Esophagus (tissue), 2 donors: Measurements from ENCODE around the gene COL5A1. TPM values are rescaled to one million over a fixed set of nuclear protein-coding genes. Genes with fewer than 3 reads are reported as not detected.

Experiments used
- H3K27ac ChIP-seq, 2 donors: one replicate each; pipeline ENCODE4 v1.5.1; 2013; ENCODE audit warnings: low read depth in 2 of 2, mild to moderate bottlenecking in 2 of 2, inconsistent platforms in 1 of 2, low read length in 1 of 2, moderate library complexity in 1 of 2
- H3K27me3 ChIP-seq, 2 donors: one replicate each; pipeline ENCODE4 v1.6.1; 2013; ENCODE audit warnings: low read length in 2 of 2, control low read depth in 1 of 2, mild to moderate bottlenecking in 1 of 2; ENCODE audit not compliant: insufficient read depth in 2 of 2, control insufficient read depth in 1 of 2
- H3K36me3 ChIP-seq, 2 donors: one replicate each; pipeline ENCODE4 v1.6.1; 2013; ENCODE audit warnings: low read length in 1 of 2; ENCODE audit not compliant: control insufficient read depth in 2 of 2, insufficient read depth in 2 of 2
- H3K4me1 ChIP-seq, 2 donors: one replicate each; pipeline ENCODE4 v1.6.1; 2013; ENCODE audit warnings: low read length in 1 of 2; ENCODE audit not compliant: control insufficient read depth in 2 of 2, insufficient read depth in 2 of 2
- H3K4me3 ChIP-seq, 2 donors: one replicate each; pipeline ENCODE4 v1.5.1; 2013; ENCODE audit warnings: low read length in 2 of 2, mild to moderate bottlenecking in 2 of 2, low read depth in 1 of 2, moderate library complexity in 1 of 2
- H3K9me3 ChIP-seq, 2 donors: one replicate each; pipeline ENCODE4 v1.6.1; 2013; ENCODE audit warnings: mild to moderate bottlenecking in 2 of 2, low read depth in 1 of 2, low read length in 1 of 2, moderate library complexity in 1 of 2; ENCODE audit not compliant: control insufficient read depth in 2 of 2, insufficient read depth in 1 of 2
- WGBS, 2 donors: extraction: QIAGEN DNeasy Blood & Tissue Kit; methylation state at CpG; one replicate each; pipeline ENCODE4 v1.1.7; 2013; 5-methylcytosine and 5-hydroxymethylcytosine counted together
- polyA plus RNA-seq, 2 donors: library from polyadenylated mRNA; stranded (reverse); fragments of 200-250 nt; gene quantifications; one replicate each; pipeline ENCODE4 v1.2.3, GENCODE V29; 2013
- donor health status: healthy with polysubstance abuse.
- donor health status: Bipolar disorder and iron deficiency.

The COL5A1 gene
- polyA plus RNA-seq, 2 donors = 3.5 to 7.6 TPM

DNA sequence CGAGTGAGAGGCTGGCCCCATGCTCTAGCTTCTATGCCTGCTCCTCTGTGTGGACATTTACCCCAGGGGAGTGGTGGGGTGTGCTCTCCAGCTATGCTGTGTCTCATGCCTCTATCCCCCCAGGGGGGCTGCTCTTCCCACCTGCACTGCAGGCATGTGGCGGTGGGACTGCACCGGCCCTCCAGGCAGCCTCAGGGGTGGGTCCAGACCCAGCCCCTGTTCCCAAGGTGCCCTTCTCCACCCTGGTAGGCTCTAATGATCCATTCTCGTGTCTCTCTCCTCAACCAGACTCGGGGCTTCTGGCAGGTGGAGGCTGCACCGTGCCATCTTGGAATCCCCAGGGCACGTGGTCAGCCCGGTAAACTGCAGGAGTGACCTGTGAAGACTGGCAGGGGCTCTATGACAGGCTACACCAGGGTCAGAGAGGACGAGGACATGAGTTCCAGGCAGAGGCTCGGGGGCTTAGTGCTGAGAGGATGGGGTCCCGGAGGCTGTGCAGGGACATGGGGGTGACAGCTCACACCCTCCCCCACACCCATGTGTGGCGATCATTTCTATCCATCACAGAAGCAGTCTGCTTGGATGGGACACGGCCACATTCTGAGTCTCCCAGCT lies 22.7 kb upstream of the COL5A1 start:
- H3K4me1 ChIP-seq = peaks cover 0 to 2% of the 10 kb centered on the region in 2 donors
- 80 to 87% methylated on average over 13 of the region's 13 CpGs for WGBS, 2 donors
- H3K27ac ChIP-seq = no peak overlapping the region
- no peaks in the 10 kb centered on the region for H3K36me3 ChIP-seq
- H3K4me3 ChIP-seq = no peak overlapping the region
- no peaks in the 10 kb centered on the region for H3K9me3 ChIP-seq
- no peaks in the 10 kb centered on the region for H3K27me3 ChIP-seq

DNA sequence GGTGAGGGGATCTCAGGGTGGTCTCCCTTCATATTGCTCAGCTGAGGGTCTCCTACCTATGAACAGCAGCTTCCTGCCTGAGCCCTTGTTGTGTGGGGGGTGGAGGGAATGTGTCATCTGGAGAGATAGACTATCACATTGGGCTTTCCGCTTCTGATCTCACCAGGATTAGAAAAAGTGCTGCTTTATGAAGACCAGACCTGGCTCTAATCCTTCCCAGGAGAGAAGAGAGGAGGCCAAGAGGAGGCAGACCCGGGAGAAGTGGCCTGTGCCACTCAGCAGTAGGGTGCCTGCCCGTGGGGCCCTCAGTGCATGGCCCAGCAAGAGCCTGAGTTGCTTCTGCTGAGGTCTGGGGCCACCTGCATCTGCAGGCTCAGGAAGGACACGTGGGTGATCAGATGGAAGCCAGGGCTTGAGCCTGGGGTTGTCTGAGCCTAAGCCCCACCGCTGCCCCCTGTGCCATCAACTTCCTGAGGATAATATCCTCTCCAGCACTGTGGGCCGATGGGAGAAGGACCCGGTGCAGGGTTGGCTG lies 22.1 kb upstream of the COL5A1 start:
- Histone ChIP-seq H3K27ac (no peak overlapping the region), H3K4me1 (peaks cover 0 to 2% of the 10 kb centered on the region in 2 donors), H3K27me3 (no peaks in the 10 kb centered on the region), H3K9me3 (no peaks in the 10 kb centered on the region), H3K4me3 (no peak overlapping the region), H3K36me3 (no peaks in the 10 kb centered on the region)
- 77 to 89% methylated on average over 7 of the region's 7 CpGs for WGBS, 2 donors

- Histone ChIP-seq H3K27me3 (no peaks in the 10 kb centered on the region), H3K4me1 (peaks cover 0 to 2% of the 10 kb centered on the region in 2 donors), H3K27ac (no peak overlapping the region), H3K4me3 (no peak overlapping the region), H3K36me3 (no peaks in the 10 kb centered on the region), H3K9me3 (no peaks in the 10 kb centered on the region)
- 84 to 88% methylated on average over 19 of the region's 19 CpGs for WGBS, 2 donors
Observed at GRCh38 chr9:134619983-134620661, 21.5 kb upstream of the COL5A1 start.

DNA sequence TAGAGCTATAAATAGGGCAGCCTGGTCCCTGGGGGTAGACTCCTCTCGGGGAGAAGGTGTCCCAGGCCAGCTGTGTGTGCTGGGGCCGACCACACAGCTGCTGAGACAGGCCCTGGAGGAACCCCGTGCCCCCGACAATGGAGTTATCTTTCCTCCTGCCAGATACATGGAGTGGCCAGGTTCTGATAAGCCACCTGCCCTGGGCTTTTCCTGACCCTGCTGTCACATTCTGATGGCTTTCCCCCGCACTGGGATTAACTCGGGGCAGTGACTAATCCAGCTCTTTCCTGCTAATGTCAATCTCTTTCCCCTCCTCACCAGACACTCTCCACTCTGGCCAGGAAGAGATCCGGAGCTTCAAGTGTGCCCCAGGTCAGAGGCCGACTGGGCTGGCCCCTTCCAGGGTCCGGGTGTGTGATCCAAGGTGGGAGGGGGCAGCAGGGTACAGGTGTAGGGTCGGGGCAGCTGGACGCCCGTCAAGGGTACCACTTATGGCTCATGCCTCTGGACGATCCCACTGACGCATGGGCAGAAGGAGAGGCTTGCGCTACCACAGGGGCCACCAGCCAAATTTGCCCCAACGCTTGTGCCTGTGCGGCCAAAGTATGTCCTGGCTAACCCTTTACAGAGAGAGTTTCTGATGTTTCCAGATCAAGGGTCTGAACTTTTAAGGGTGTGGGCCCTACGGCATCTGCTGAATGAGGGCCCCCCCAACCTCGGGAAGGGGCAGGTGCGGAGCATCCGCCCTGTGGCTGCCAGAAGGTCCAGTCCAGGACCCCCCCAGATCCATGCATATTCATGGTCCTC lies 20.6 kb upstream of the COL5A1 start:
- Histone ChIP-seq H3K27ac (no peak overlapping the region), H3K4me1 (peaks cover 0 to 2% of the 10 kb centered on the region in 2 donors), H3K4me3 (no peak overlapping the region), H3K9me3 (no peaks in the 10 kb centered on the region), H3K27me3 (no peaks in the 10 kb centered on the region), H3K36me3 (no peaks in the 10 kb centered on the region)
- WGBS, 2 donors = 73 to 80% methylated on average over 21 of the region's 21 CpGs

DNA sequence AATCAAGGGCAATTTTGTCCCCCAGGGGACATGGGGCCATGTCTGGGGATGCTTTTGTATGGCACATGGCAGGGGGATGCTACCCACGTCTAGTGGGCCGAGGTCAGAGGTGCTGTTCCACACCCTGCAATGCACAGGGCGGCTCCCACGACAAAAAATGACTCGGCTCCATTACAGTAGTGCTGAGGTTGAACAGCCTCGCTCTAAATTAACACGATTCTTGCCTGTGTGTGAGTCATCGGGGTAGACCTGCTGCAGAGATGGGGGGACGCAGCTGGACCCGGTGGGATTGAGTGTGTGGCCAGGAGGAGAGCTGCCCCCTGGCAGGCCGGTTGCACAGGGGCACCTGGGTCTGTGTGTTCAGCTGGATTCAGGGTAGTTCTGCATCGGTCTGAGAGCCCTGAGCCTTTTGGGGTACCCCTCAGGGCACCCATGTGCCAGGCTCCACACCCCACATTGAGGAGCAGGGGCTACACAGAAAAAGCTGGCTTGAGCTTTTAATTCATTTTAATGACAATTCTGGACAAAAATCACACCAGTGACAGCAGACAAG lies 20.0 kb upstream of the COL5A1 start:
- Histone ChIP-seq H3K27ac (no peak overlapping the region), H3K27me3 (no peaks in the 10 kb centered on the region), H3K9me3 (no peaks in the 10 kb centered on the region), H3K36me3 (no peaks in the 10 kb centered on the region), H3K4me3 (no peak overlapping the region), H3K4me1 (peaks cover 0 to 2% of the 10 kb centered on the region in 2 donors)
- whole genome bisulfite sequencing, 2 donors = 80 to 87% methylated on average over 12 of the region's 12 CpGs

- Histone ChIP-seq H3K9me3 (no peaks in the 10 kb centered on the region), H3K36me3 (no peaks in the 10 kb centered on the region), H3K4me3 (no peak overlapping the region), H3K4me1 (peaks cover 0 to 2% of the 10 kb centered on the region in 2 donors), H3K27me3 (no peaks in the 10 kb centered on the region), H3K27ac (no peak overlapping the region)
- WGBS, 2 donors = 80 to 89% methylated on average over 6 of the region's 6 CpGs
Observed at GRCh38 chr9:134622896-134623257, 18.7 kb upstream of the COL5A1 start.

DNA sequence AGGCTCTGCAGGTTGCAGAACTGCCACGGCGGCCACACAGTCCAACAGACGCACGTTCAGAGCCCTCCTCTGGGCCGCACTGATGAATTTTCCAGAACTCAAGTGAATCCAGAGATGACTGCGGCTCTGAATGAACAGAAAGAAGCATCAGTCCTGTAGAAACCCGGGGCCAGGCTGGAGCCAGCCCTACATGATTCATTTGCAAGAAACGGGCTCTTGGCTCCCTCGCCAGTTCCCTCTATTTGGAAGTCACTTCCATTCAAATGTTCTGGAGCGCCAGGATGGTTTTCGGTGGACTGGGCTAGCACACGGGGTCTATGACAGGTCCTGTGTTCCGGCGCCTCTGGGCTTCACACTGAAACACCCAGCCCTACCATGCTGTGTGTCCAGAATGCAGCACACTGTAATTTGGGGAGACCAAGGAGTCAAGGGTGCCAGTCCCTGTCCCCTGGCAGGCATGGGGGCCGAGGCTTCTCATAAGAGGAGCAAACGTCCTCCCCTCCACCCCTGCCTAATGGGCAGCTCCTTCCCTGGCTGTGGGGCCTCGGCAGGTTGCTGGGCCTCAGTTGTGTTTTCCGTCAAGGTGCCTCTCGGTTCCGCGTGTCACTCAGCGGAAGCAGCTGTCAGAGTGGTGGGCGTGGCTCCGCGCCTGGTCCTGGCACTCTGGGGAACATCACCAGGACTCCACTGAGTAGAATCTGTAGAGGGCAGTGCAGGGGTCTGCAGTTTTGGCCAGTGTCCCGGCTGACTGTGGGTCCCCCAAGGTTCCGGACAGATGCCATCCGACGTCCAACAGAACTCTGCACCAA lies 18.1 kb upstream of the COL5A1 start:
- WGBS, 2 donors = 84 to 87% methylated on average over 29 of the region's 29 CpGs
- Histone ChIP-seq H3K27me3 (no peaks in the 10 kb centered on the region), H3K4me1 (peaks cover 0 to under 1% of the 10 kb centered on the region in 2 donors), H3K4me3 (no peak overlapping the region), H3K27ac (no peak overlapping the region), H3K9me3 (no peaks in the 10 kb centered on the region), H3K36me3 (no peaks in the 10 kb centered on the region)

DNA sequence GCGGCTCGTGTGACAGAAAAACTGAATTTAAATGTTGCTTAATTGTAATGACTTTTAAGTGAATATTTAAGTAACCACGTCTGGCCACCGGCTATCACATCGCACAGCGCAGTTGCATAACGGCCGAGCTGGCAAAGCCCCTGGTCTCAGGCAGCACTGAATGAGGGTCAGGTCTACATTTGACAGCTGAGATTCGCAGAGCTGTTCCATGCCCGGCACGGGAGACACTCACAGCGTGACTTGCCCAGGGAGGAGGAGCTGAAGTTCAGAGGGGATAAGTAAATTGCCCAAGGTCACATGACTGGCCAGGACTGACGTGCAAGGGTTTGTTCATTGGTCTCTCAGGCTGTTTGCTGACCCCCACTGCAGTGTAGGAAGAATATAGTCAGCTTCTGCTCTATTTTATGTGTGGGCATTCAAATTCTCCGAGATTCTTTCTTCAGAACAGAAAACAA lies 17.4 kb upstream of the COL5A1 start:
- WGBS, 2 donors = 80 to 86% methylated on average over 14 of the region's 14 CpGs
- Histone ChIP-seq H3K27me3 (no peaks in the 10 kb centered on the region), H3K4me1 (no peaks in the 10 kb centered on the region), H3K36me3 (no peaks in the 10 kb centered on the region), H3K9me3 (no peaks in the 10 kb centered on the region), H3K27ac (no peak overlapping the region), H3K4me3 (no peak overlapping the region)
